Measurements from ENCODE around the gene WWC1.
A peak's percentile ranks its signal among the peaks of the same experiment; 100 is the strongest.

Gene WWC1

DNA sequence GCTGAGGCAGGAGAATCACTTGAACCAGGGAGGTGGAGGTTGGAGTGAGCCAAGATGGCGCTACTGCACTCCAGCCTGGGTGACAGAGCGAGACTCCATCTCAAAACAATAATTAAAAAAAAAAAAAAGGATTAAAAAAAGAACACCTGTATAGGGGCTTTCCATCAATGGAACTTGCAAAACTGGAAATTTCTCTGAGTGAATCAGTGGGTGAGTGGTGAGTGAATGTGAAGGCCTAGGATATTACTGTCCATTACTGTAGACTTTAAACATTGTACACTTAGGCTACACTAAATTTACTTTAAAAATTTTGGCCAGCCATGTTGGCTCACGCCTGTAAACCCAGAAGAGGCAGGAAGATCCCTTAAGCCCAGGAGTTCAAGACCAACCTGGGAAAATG lies 189.2 kb downstream of the WWC1 start:
- Histone ChIP-seq H3K36me3 (ENCODE audit: control insufficient read depth in 1 of 2, insufficient read depth in 2 of 2, low read length in 2 of 2) (no peaks in the 10 kb centered on the region), H3K4me1 (ENCODE audit: control insufficient read depth in 1 of 2, insufficient read depth in 2 of 2, low read length in 2 of 2) (no peaks in the 10 kb centered on the region), H3K27me3 (ENCODE audit: low read depth, low read length) (no peaks in the 10 kb centered on the region), H3K9me3 (ENCODE audit: control insufficient read depth in 1 of 2, low read length in 2 of 2) (no peaks in the 10 kb centered on the region), H3K4me3 (ENCODE audit: low read depth in 1 of 2, low read length in 2 of 2) (no peak overlapping the region), H3K27ac (ENCODE audit: low read length) (no peak overlapping the region)

GRCh38 chr5:168481330-168481788 lies 189.9 kb downstream of the WWC1 start:
- no peaks in the 10 kb centered on the region for H3K36me3 ChIP-seq (ENCODE audit: control insufficient read depth in 1 of 2, insufficient read depth in 2 of 2, low read length in 2 of 2)
- no peak overlapping the region for H3K4me3 ChIP-seq (ENCODE audit: low read depth in 1 of 2, low read length in 2 of 2)
- H3K27ac ChIP-seq (ENCODE audit: low read length) = no peak overlapping the region
- H3K27me3 ChIP-seq (ENCODE audit: low read depth, low read length) = no peaks in the 10 kb centered on the region
- peaks cover 0 to 3% of the 10 kb centered on the region in 2 donors for H3K4me1 ChIP-seq (ENCODE audit: control insufficient read depth in 1 of 2, insufficient read depth in 2 of 2, low read length in 2 of 2)
- no peaks in the 10 kb centered on the region for H3K9me3 ChIP-seq (ENCODE audit: control insufficient read depth in 1 of 2, low read length in 2 of 2)

DNA sequence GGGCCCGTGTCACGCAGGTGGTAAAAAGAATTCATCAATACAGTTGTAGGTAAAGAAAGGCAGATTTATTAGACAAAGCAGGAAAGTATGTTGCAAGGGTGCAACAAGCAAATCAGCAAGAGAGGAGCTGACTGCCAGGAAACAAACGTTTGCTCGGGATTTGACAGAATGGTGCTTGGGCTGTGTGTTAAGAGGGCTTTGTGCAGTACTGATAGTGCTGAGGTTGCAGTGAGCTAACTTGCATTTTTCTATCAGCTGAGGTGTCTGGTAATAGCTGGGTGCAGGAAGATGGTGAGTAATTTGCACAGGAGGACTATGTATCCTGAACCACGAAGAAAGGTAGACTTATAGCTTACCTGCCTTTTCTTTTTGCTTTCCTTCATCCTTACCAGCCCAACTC lies 190.9 kb downstream of the WWC1 start:
- Histone ChIP-seq H3K4me3 (ENCODE audit: low read depth in 1 of 2, low read length in 2 of 2) (no peak overlapping the region), H3K9me3 (ENCODE audit: control insufficient read depth in 1 of 2, low read length in 2 of 2) (no peaks in the 10 kb centered on the region), H3K27me3 (ENCODE audit: low read depth, low read length) (no peaks in the 10 kb centered on the region), H3K36me3 (ENCODE audit: control insufficient read depth in 1 of 2, insufficient read depth in 2 of 2, low read length in 2 of 2) (no peaks in the 10 kb centered on the region), H3K27ac (ENCODE audit: low read length) (no peak overlapping the region), H3K4me1 (ENCODE audit: control insufficient read depth in 1 of 2, insufficient read depth in 2 of 2, low read length in 2 of 2) (peaks cover 0 to 6% of the 10 kb centered on the region in 2 donors)

DNA sequence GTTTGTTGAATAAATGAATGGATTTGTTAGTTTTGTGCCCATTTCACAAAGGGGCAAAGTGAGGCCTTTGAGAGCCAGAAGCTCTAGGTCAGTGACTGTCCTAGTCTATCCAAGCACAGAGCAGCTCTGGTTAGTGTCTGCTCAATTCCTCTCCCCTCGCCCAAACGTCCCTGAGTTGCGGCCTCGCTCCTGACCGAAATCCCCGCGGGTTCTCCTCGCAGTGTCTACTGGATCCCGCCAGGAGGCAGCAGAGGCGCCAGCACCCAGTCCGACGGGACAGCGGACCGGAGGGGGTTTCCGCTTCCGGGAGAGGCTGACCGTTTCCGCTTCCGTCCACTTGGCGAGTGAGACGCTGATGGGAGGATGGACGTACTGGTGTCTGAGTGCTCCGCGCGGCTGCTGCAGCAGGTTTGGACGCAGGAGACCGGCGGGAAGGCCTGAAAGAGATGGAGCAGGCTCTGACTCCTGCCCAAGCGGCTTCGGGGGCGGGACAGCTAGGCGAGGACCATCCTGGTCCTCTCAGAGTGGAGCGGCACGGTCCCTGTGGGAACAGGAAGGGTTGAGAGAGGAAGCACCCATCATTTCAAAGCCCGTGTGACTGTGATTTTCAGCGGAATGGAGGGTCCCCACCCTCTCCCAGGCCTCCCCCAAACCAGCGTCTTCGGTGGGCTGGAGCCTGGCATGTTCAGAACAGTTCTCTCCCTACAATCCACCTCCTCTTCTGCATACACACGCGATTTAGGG lies 194.9 kb downstream of the WWC1 start, which contains the start of gene RARS1:
RARS1 (plus strand) TSS at position 336 of the 744 bp plus-strand sequence; CDS start at position 364, 28 bp downstream.
- H3K36me3 ChIP-seq (ENCODE audit: control insufficient read depth in 1 of 2, insufficient read depth in 2 of 2, low read length in 2 of 2) = peaks cover 21 to 33% of the 10 kb centered on the region in 2 donors
- no peaks in the 10 kb centered on the region for H3K27me3 ChIP-seq (ENCODE audit: low read depth, low read length)
- H3K27ac ChIP-seq (ENCODE audit: low read length) = peak within 1 kb of the TSS; percentile 78
- H3K4me3 ChIP-seq (ENCODE audit: low read depth in 1 of 2, low read length in 2 of 2) = peak within 1 kb of the TSS; percentile 94 to 97
- no peaks in the 10 kb centered on the region for H3K9me3 ChIP-seq (ENCODE audit: control insufficient read depth in 1 of 2, low read length in 2 of 2)
- peaks cover 0 to 17% of the 10 kb centered on the region in 2 donors for H3K4me1 ChIP-seq (ENCODE audit: control insufficient read depth in 1 of 2, insufficient read depth in 2 of 2, low read length in 2 of 2)

DNA sequence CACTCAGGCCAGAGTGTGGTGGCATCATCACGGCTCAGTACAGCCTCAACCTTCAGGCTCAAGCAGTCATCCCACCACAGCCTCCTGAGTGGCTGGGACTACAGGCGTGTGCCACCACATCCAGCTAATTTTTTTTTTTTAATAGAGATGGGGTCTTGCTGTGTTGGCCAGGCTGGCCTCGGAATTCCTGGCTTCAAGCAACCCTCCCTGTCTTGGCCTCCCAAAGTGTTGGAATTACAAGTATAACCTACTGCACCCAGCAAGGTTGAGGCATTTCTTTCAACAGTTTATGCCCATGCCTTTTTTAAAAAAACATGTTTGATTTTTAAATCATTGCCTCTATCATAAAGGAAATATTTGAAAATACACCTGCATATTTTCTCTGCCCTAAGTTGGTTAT lies 197.6 kb downstream of the WWC1 start:
- no peak overlapping the region for H3K4me3 ChIP-seq (ENCODE audit: low read depth in 1 of 2, low read length in 2 of 2)
- H3K27ac ChIP-seq (ENCODE audit: low read length) = no peak overlapping the region
- peaks cover 0 to 17% of the 10 kb centered on the region in 2 donors for H3K4me1 ChIP-seq (ENCODE audit: control insufficient read depth in 1 of 2, insufficient read depth in 2 of 2, low read length in 2 of 2)
- H3K9me3 ChIP-seq (ENCODE audit: control insufficient read depth in 1 of 2, low read length in 2 of 2) = no peaks in the 10 kb centered on the region
- no peaks in the 10 kb centered on the region for H3K27me3 ChIP-seq (ENCODE audit: low read depth, low read length)
- H3K36me3 ChIP-seq (ENCODE audit: control insufficient read depth in 1 of 2, insufficient read depth in 2 of 2, low read length in 2 of 2) = peaks cover 48 to 59% of the 10 kb centered on the region in 2 donors

GRCh38 chr5:168494057-168494555 lies 202.7 kb downstream of the WWC1 start:
- peaks cover 63 to 83% of the 10 kb centered on the region in 2 donors for H3K36me3 ChIP-seq (ENCODE audit: control insufficient read depth in 1 of 2, insufficient read depth in 2 of 2, low read length in 2 of 2)
- no peaks in the 10 kb centered on the region for H3K4me1 ChIP-seq (ENCODE audit: control insufficient read depth in 1 of 2, insufficient read depth in 2 of 2, low read length in 2 of 2)
- no peak overlapping the region for H3K4me3 ChIP-seq (ENCODE audit: low read depth in 1 of 2, low read length in 2 of 2)
- H3K27me3 ChIP-seq (ENCODE audit: low read depth, low read length) = no peaks in the 10 kb centered on the region
- H3K9me3 ChIP-seq (ENCODE audit: control insufficient read depth in 1 of 2, low read length in 2 of 2) = no peaks in the 10 kb centered on the region
- H3K27ac ChIP-seq (ENCODE audit: low read length) = no peak overlapping the region

DNA sequence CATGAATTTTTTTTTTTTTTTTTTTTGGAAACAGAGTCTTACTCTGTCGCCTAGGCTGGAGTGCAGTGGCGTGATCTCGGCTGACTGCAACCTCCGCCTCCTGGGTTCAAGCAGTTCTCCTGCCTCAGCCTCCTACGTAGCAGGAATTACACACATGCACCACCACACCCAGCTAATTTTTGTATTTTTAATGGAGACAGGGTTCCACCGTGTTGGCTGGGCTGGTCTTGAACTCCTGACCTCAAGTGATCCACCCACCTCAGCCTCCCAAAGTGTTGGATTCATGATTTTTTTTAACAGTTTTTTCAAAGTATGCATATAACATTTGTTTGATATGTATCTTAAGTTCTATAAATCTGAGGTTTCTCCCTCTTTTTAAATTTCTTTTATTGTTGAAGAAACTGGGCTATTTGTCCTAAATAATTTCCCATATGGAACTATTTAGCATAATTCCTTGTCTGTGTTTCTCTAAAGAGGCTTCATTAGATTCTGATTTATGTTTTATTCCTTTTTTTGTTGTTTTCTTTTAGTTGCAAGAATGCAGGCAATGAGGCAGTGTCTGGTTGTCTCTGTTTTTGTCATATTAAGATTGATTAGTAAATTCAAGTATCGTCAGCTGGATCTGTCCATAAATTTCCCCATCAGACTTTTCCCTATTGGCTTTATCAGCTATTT lies 211.3 kb downstream of the WWC1 start:
- no peaks in the 10 kb centered on the region for H3K27me3 ChIP-seq (ENCODE audit: low read depth, low read length)
- peaks cover 45 to 50% of the 10 kb centered on the region in 2 donors for H3K36me3 ChIP-seq (ENCODE audit: control insufficient read depth in 1 of 2, insufficient read depth in 2 of 2, low read length in 2 of 2)
- H3K4me3 ChIP-seq (ENCODE audit: low read depth in 1 of 2, low read length in 2 of 2) = no peak overlapping the region
- no peaks in the 10 kb centered on the region for H3K4me1 ChIP-seq (ENCODE audit: control insufficient read depth in 1 of 2, insufficient read depth in 2 of 2, low read length in 2 of 2)
- H3K9me3 ChIP-seq (ENCODE audit: control insufficient read depth in 1 of 2, low read length in 2 of 2) = no peaks in the 10 kb centered on the region
- no peak overlapping the region for H3K27ac ChIP-seq (ENCODE audit: low read length)

- Histone ChIP-seq H3K9me3 (ENCODE audit: control insufficient read depth in 1 of 2, low read length in 2 of 2) (peaks cover 6 to 8% of the 10 kb centered on the region in 2 donors), H3K27me3 (ENCODE audit: low read depth, low read length) (no peaks in the 10 kb centered on the region), H3K4me1 (ENCODE audit: control insufficient read depth in 1 of 2, insufficient read depth in 2 of 2, low read length in 2 of 2) (no peaks in the 10 kb centered on the region), H3K4me3 (ENCODE audit: low read depth in 1 of 2, low read length in 2 of 2) (no peak overlapping the region), H3K27ac (ENCODE audit: low read length) (no peak overlapping the region), H3K36me3 (ENCODE audit: control insufficient read depth in 1 of 2, insufficient read depth in 2 of 2, low read length in 2 of 2) (peaks cover 74 to 91% of the 10 kb centered on the region in 2 donors)
These were observed 222.5 kb downstream of the WWC1 start for GRCh38 chr5:168513861-168514428.
